Nephron progenitor cell (in vitro differentiated cells): ENCODE results near the gene HACD1.
A peak's percentile ranks its signal among the peaks of the same experiment; 100 is the strongest.

ENCODE experiments used
- DNase-seq: peaks from one replicate; pipeline ENCODE4 v3.0.0; 2021
- H3K27ac Mint-ChIP-seq: 2 replicates; pipeline ENCODE4 v1.8.0; 2021; ENCODE audit warnings: mild to moderate bottlenecking, moderate library complexity, mixed read lengths
- H3K27me3 Mint-ChIP-seq: 2 replicates; pipeline ENCODE4 v1.8.0; 2021; ENCODE audit warnings: mild to moderate bottlenecking, low read depth, mixed read lengths; ENCODE audit not compliant: poor library complexity
- H3K36me3 Mint-ChIP-seq: 2 replicates; pipeline ENCODE4 v1.8.0; 2021; ENCODE audit warnings: low read depth, mixed read lengths
- H3K4me1 Mint-ChIP-seq: 2 replicates; pipeline ENCODE4 v1.8.0; 2021; ENCODE audit warnings: mixed read lengths
- H3K4me3 Mint-ChIP-seq: 2 replicates; pipeline ENCODE4 v1.8.0; 2021; ENCODE audit warnings: mild to moderate bottlenecking, moderate library complexity, mixed read lengths
- H3K9me3 Mint-ChIP-seq: 2 replicates; pipeline ENCODE4 v1.8.0; 2021; ENCODE audit warnings: mild to moderate bottlenecking, moderate library complexity, mixed read lengths
- TF ChIP-seq, protein P1 (sequence below): fragments of 200-600 bp; sonication (generic); IDR thresholded peaks from 2 replicates; pipeline ENCODE4 v1.5.0; 2021; ENCODE audit warnings: antibody characterized with exemption

Gene HACD1

GRCh38 chr10:17586821-17587234 lies 30.3 kb downstream of the HACD1 start:
- DNase-seq, result no peak

GRCh38 chr10:17585016-17585415 lies 32.2 kb downstream of the HACD1 start:
- TF ChIP-seq, protein P1, sequence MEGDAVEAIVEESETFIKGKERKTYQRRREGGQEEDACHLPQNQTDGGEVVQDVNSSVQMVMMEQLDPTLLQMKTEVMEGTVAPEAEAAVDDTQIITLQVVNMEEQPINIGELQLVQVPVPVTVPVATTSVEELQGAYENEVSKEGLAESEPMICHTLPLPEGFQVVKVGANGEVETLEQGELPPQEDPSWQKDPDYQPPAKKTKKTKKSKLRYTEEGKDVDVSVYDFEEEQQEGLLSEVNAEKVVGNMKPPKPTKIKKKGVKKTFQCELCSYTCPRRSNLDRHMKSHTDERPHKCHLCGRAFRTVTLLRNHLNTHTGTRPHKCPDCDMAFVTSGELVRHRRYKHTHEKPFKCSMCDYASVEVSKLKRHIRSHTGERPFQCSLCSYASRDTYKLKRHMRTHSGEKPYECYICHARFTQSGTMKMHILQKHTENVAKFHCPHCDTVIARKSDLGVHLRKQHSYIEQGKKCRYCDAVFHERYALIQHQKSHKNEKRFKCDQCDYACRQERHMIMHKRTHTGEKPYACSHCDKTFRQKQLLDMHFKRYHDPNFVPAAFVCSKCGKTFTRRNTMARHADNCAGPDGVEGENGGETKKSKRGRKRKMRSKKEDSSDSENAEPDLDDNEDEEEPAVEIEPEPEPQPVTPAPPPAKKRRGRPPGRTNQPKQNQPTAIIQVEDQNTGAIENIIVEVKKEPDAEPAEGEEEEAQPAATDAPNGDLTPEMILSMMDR, result no peak
- peaks cover 4% of the 10 kb centered on the region for H3K27me3 Mint-ChIP-seq
- peaks cover 30% of the 10 kb centered on the region for H3K4me1 Mint-ChIP-seq
- H3K27ac Mint-ChIP-seq, result no peak overlapping the region
- H3K4me3 Mint-ChIP-seq, result no peak overlapping the region
- peaks cover 11% of the 10 kb centered on the region for H3K9me3 Mint-ChIP-seq
- H3K36me3 Mint-ChIP-seq, result peaks cover 12% of the 10 kb centered on the region
- no peak for DNase-seq

More at GRCh38 chr10:17586821-17587234, 30.3 kb downstream of the HACD1 start:
- Mint-ChIP-seq H3K9me3 (peaks cover 11% of the 10 kb centered on the region), H3K4me3 (peak overlapping the region; percentile 19), H3K27ac (no peak overlapping the region), H3K4me1 (peaks cover 30% of the 10 kb centered on the region), H3K27me3 (peaks cover 4% of the 10 kb centered on the region), H3K36me3 (peaks cover 16% of the 10 kb centered on the region)
- TF ChIP-seq, protein P1, result no peak

- Mint-ChIP-seq H3K27me3 (peaks cover 9% of the 10 kb centered on the region), H3K36me3 (no peaks in the 10 kb centered on the region), H3K9me3 (no peaks in the 10 kb centered on the region), H3K27ac (no peak overlapping the region), H3K4me1 (peaks cover 8% of the 10 kb centered on the region), H3K4me3 (no peak overlapping the region)
- TF ChIP-seq, protein P1, result no peak
- DNase-seq, result no peak
Observed at GRCh38 chr10:17580885-17581284, 36.3 kb downstream of the HACD1 start.

DNA sequence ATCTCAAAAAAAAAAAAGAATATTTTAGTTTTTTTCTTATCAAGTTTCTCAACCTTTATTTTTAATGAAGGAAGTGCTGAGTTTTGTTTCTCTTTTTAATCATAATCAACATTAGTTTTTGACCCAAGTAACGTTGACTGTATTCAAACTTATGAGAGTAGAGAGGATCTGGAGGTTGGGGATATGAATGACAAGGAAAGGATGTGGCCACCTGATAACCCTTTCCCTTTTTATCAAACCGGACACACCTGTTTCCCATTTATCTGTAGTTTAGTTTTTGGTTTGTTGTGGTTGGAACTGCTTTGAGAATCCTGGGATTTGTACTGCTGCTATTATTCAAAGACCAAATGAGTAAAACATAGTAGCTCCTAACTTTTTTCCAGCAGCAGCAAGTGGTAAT lies 38.6 kb downstream of the HACD1 start:
- TF ChIP-seq, protein P1, result no peak
- DNase-seq, result no peak
- Mint-ChIP-seq H3K4me3 (no peak overlapping the region), H3K27ac (no peak overlapping the region), H3K4me1 (no peaks in the 10 kb centered on the region), H3K27me3 (peaks cover 5% of the 10 kb centered on the region), H3K9me3 (no peaks in the 10 kb centered on the region), H3K36me3 (no peaks in the 10 kb centered on the region)

DNA sequence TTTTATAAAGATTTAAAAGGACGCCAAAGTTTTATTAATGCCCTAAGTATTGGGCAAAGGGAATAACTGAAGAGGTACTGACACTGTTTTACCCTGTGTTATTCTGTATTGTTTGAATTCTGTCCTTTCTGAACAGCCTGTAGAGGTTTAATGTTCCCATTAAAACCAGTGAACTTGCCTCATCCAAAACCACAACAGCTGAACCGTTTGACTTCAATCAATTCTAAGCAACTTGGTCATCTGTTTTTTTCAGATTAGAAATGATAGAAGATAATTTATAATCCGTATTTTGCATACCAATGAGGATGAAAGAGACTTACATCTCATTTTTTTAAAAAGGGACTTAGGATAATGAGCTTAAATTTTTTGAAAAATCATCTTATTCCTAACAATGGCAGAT lies 40.4 kb downstream of the HACD1 start:
- no peak overlapping the region for H3K27ac Mint-ChIP-seq
- H3K4me3 Mint-ChIP-seq, result no peak overlapping the region
- peaks cover 5% of the 10 kb centered on the region for H3K27me3 Mint-ChIP-seq
- no peaks in the 10 kb centered on the region for H3K9me3 Mint-ChIP-seq
- H3K36me3 Mint-ChIP-seq, result no peaks in the 10 kb centered on the region
- DNase-seq, result no peak
- no peaks in the 10 kb centered on the region for H3K4me1 Mint-ChIP-seq
- TF ChIP-seq, protein P1, result no peak

GRCh38 chr10:17564911-17565310 lies 52.3 kb downstream of the HACD1 start:
- no peak for DNase-seq
- TF ChIP-seq, protein P1, result no peak
- H3K9me3 Mint-ChIP-seq, result no peaks in the 10 kb centered on the region
- H3K27ac Mint-ChIP-seq, result no peak overlapping the region
- H3K27me3 Mint-ChIP-seq, result peaks cover 3% of the 10 kb centered on the region
- H3K36me3 Mint-ChIP-seq, result no peaks in the 10 kb centered on the region
- no peak overlapping the region for H3K4me3 Mint-ChIP-seq
- peaks cover 11% of the 10 kb centered on the region for H3K4me1 Mint-ChIP-seq
